H1 (cell line): ENCODE results near the gene AFAP1L2. TPM values are rescaled to one million over a fixed set of nuclear protein-coding genes. Genes with fewer than 3 reads are reported as not detected.

Experiments used
- CTCF ChIA-PET: fragments of 300-600 bp; sonication (Branson Sonifier 250); formaldehyde crosslinking; loops from one replicate; lab custom pipeline; 2021; ENCODE audit not compliant: partially characterized antibody; lab: Charles Lee
- POLR2A ChIA-PET: fragments of 300-600 bp; sonication (Branson Sonifier 250); formaldehyde crosslinking; loops from one replicate; lab custom pipeline; 2021; ENCODE audit warnings: inconsistent platforms; ENCODE audit not compliant: partially characterized antibody; lab: Charles Lee
- DNase-seq, 2 experiments: peaks; one replicate each; pipeline versions ENCODE4 v3.0.0 to v3.0.0-alpha.2; 2010 to 2022; ENCODE audit warnings: low spot score in 2 of 2, low read depth in 1 of 2, mixed read lengths in 1 of 2
- FAIRE-seq: peaks from 2 replicates; lab custom pipeline; 2011; peaks lifted over from hg19 to GRCh38; lab: Jason Lieb, UNC
- H2AFZ ChIP-seq: 2 replicates; pipeline ENCODE4 v1.8.1; 2012; ENCODE audit warnings: low read length, inconsistent platforms
- H2AK5ac ChIP-seq: 2 replicates; pipeline ENCODE4 v1.6.1; 2013; ENCODE audit warnings: low read depth, low read length
- H2BK120ac ChIP-seq: replicated peaks from 2 replicates; pipeline ENCODE3; 2013; ENCODE audit warnings: low read depth, low read length, inconsistent platforms
- H2BK12ac ChIP-seq: 2 replicates; pipeline ENCODE4 v1.6.1; 2013; ENCODE audit warnings: low read depth, low read length
- H2BK15ac ChIP-seq: 2 replicates; pipeline ENCODE4 v1.6.1; 2013; ENCODE audit warnings: low read length
- H2BK20ac ChIP-seq: 2 replicates; pipeline ENCODE4 v1.6.1; 2013; ENCODE audit warnings: low read length
- H2BK5ac ChIP-seq: 2 replicates; pipeline ENCODE4 v1.6.1; 2013; ENCODE audit warnings: low read depth, low read length
- H3K14ac ChIP-seq: 2 replicates; pipeline ENCODE4 v1.6.1; 2013; ENCODE audit warnings: inconsistent platforms; ENCODE audit not compliant: insufficient read length
- H3K18ac ChIP-seq: 2 replicates; pipeline ENCODE4 v1.6.1; 2013; ENCODE audit warnings: low read length; ENCODE audit errors: extremely low read depth
- H3K23ac ChIP-seq: 2 replicates; pipeline ENCODE4 v1.6.1; 2013; ENCODE audit warnings: inconsistent platforms; ENCODE audit not compliant: insufficient read length
- H3K23me2 ChIP-seq: 2 replicates; pipeline ENCODE4 v1.6.1; 2013; ENCODE audit warnings: low read depth, low read length
- H3K27ac ChIP-seq: 2 replicates; pipeline ENCODE4 v1.6.1; 2011; ENCODE audit warnings: low read depth, low read length, inconsistent platforms
- H3K27me3 ChIP-seq, 4 experiments: replicated peaks in 1 of 4; 1 replicate in 1 of 4; 2 replicates in 3 of 4; pipeline versions ENCODE4 v1.6.1 to v1.8.1; 2011 to 2013; ENCODE audit warnings: low read length in 3 of 4, mild to moderate bottlenecking in 3 of 4, inconsistent platforms in 2 of 4, mixed read lengths in 2 of 4, moderate library complexity in 1 of 4; ENCODE audit not compliant: control insufficient read depth in 3 of 4, insufficient read depth in 3 of 4; ENCODE audit errors: extremely low read depth in 1 of 4
- H3K36me3 ChIP-seq, 4 experiments: 2 replicates each; pipeline versions ENCODE4 v1.6.1 to v1.8.1; 2011 to 2013; ENCODE audit warnings: mild to moderate bottlenecking in 4 of 4, low read length in 3 of 4, moderate library complexity in 2 of 4, control low read depth in 1 of 4, inconsistent platforms in 1 of 4; ENCODE audit not compliant: insufficient read depth in 4 of 4, control insufficient read depth in 2 of 4
- H3K4ac ChIP-seq: replicated peaks from 2 replicates; pipeline ENCODE3; 2013; ENCODE audit warnings: low read length, low read depth, mixed read lengths, inconsistent platforms; ENCODE audit not compliant: insufficient read length
- H3K4me1 ChIP-seq, 4 experiments: replicated peaks in 1 of 4; 1 replicate in 1 of 4; 2 replicates in 3 of 4; pipeline versions ENCODE4 v1.6.1 to v1.8.1; 2011 to 2013; ENCODE audit warnings: low read length in 3 of 4, inconsistent platforms in 2 of 4, mixed read lengths in 1 of 4; ENCODE audit not compliant: insufficient read depth in 4 of 4, control insufficient read depth in 3 of 4
- H3K4me2 ChIP-seq, 2 experiments: 2 replicates each; pipeline versions ENCODE4 v1.6.1 to v1.8.1; 2011 to 2013; ENCODE audit warnings: low read depth in 2 of 2, low read length in 2 of 2, control low read depth in 1 of 2, inconsistent platforms in 1 of 2, mild to moderate bottlenecking in 1 of 2; ENCODE audit not compliant: insufficient read depth in 1 of 2
- H3K4me3 ChIP-seq, 4 experiments: fragments of 200-600, 300-600 bp in 1 of 4; sonication (generic), shearing (Covaris generic), sonication (Bioruptor Twin) in 1 of 4; 2 replicates each; pipeline versions ENCODE4 v1.5.1 to v1.8.1; 2011 to 2016; ENCODE audit warnings: low read length in 4 of 4, low read depth in 3 of 4, control low read depth in 2 of 4, inconsistent platforms in 2 of 4, mild to moderate bottlenecking in 2 of 4, mixed read lengths in 1 of 4, moderate library complexity in 1 of 4; ENCODE audit not compliant: insufficient read depth in 2 of 4; ENCODE audit errors: extremely low read depth in 1 of 4
- H3K56ac ChIP-seq: replicated peaks from 2 replicates; pipeline ENCODE3; 2013; ENCODE audit warnings: low read depth, mild to moderate bottlenecking, mixed read lengths, low read length, inconsistent platforms; ENCODE audit not compliant: insufficient read length
- H3K79me1 ChIP-seq: 2 replicates; pipeline ENCODE4 v1.6.1; 2013; ENCODE audit warnings: low read depth, low read length, control low read depth
- H3K79me2 ChIP-seq, 2 experiments: 2 replicates each; pipeline versions ENCODE4 v1.6.1 to v1.8.1; 2012 to 2013; ENCODE audit warnings: low read length in 2 of 2, mild to moderate bottlenecking in 2 of 2, inconsistent platforms in 1 of 2; ENCODE audit not compliant: insufficient read depth in 2 of 2, control insufficient read depth in 1 of 2
- H3K9ac ChIP-seq, 4 experiments: replicated peaks in 1 of 4; 1 replicate in 1 of 4; 2 replicates in 3 of 4; pipeline versions ENCODE4 v1.6.1 to v1.8.1; 2011 to 2013; ENCODE audit warnings: low read depth in 3 of 4, low read length in 3 of 4, control low read depth in 2 of 4, mild to moderate bottlenecking in 2 of 4, moderate library complexity in 2 of 4, inconsistent platforms in 1 of 4; ENCODE audit errors: extremely low read depth in 1 of 4
- H3K9me3 ChIP-seq, 2 experiments: 2 replicates each; pipeline versions ENCODE4 v1.6.1 to v1.8.1; 2012 to 2013; ENCODE audit warnings: mild to moderate bottlenecking in 2 of 2, moderate library complexity in 2 of 2, control low read depth in 1 of 2, inconsistent platforms in 1 of 2, low read depth in 1 of 2, low read length in 1 of 2, mixed read lengths in 1 of 2; ENCODE audit not compliant: insufficient read depth in 2 of 2
- H4K20me1 ChIP-seq, 2 experiments: replicated peaks in 1 of 2; 2 replicates each; pipeline versions ENCODE3 to v1.8.1; 2011 to 2013; ENCODE audit warnings: inconsistent platforms in 2 of 2, low read length in 2 of 2, mild to moderate bottlenecking in 1 of 2; ENCODE audit not compliant: insufficient read depth in 2 of 2, control insufficient read depth in 1 of 2
- H4K5ac ChIP-seq: 2 replicates; pipeline ENCODE4 v1.6.1; 2013; ENCODE audit warnings: low read length, low read depth, mixed read lengths, inconsistent platforms; ENCODE audit not compliant: insufficient read length
- H4K8ac ChIP-seq: 2 replicates; pipeline ENCODE4 v1.8.0; 2013; ENCODE audit warnings: mild to moderate bottlenecking, moderate library complexity, low read length, inconsistent platforms; ENCODE audit not compliant: insufficient read depth; ENCODE audit errors: extremely low read depth
- H4K91ac ChIP-seq: replicated peaks from 2 replicates; pipeline ENCODE3; 2013; ENCODE audit warnings: low read length, mixed read lengths, inconsistent platforms; ENCODE audit not compliant: insufficient read length
- CHD1 ChIP-seq: IDR thresholded peaks from 2 replicates; pipeline ENCODE4 v1.6.1; 2012; ENCODE audit warnings: low read depth, low read length, improper control_type of control experiment
- CTCF ChIP-seq, 3 experiments: IDR thresholded peaks; 1 replicate in 2 of 3; 2 replicates in 1 of 3; pipeline versions ENCODE4 v1.5.1 to v1.6.1; 2011; ENCODE audit warnings: low read length in 3 of 3, mild to moderate bottlenecking in 3 of 3, inconsistent platforms in 2 of 3, low read depth in 1 of 3, moderate library complexity in 1 of 3; ENCODE audit not compliant: insufficient read depth in 1 of 3; ENCODE audit errors: control extremely low read depth in 1 of 3
- RAD21 ChIP-seq, 2 experiments: IDR thresholded peaks in 1 of 2; conservative IDR thresholded peaks in 1 of 2; 2 replicates each; pipeline ENCODE4 v1.6.1; 2011; ENCODE audit warnings: low read depth in 2 of 2, low read length in 2 of 2, improper control_type of control experiment in 1 of 2, inconsistent platforms in 1 of 2, mild to moderate bottlenecking in 1 of 2, moderate library complexity in 1 of 2
- TAF7 ChIP-seq: optimal IDR thresholded peaks from 2 replicates; pipeline ENCODE3; 2011; ENCODE audit warnings: low read depth, mild to moderate bottlenecking, inconsistent platforms, low read length, moderate library complexity, borderline replicate concordance
- WGBS, 2 experiments: shearing (Covaris generic) in 1 of 2; methylation state at CpG; one replicate each; pipeline versions ENCODE4 v1.1.6 to v1.1.7; 2013 to 2015; ENCODE audit warnings: low lambda C conversion rate in 2 of 2, mixed read lengths in 2 of 2, inconsistent platforms in 1 of 2, low coverage in 1 of 2, missing lambda C conversion rate in 1 of 2; ENCODE audit not compliant: insufficient replicate concordance in 2 of 2, insufficient coverage in 1 of 2, insufficient read length in 1 of 2; ENCODE audit errors: extremely low coverage in 1 of 2, missing lambda C conversion rate in 1 of 2; 5-methylcytosine and 5-hydroxymethylcytosine counted together
- polyA plus RNA-seq, 7 experiments: library from polyadenylated mRNA; depleted of rRNA in 3 of 7; stranded (reverse) in 5 of 7; unstranded in 2 of 7; fragments of >200 nt in 5 of 7; fragments of 200-250 nt in 2 of 7; gene quantifications; 1 replicate in 5 of 7; 2 replicates in 1 of 7; 4 replicates in 1 of 7; pipeline versions ENCODE4 v1.2.1 to v1.2.3, GENCODE V29; 2011 to 2013; ENCODE audit warnings: missing spikeins in 2 of 7, mixed read lengths in 2 of 7
- total RNA-seq: library from RNA; stranded (reverse); fragmentation: NEBNext Ultra II Directional; extraction: Animal tissue kit (Norgen Biotek cat#: 25700); gene quantifications from 2 replicates; pipeline ENCODE4 v1.2.1, GENCODE V29; 2021

Gene AFAP1L2
- total and polyA plus RNA-seq, 2 of the 8 experiments (the other 6 are each of a cell fraction or from before 2014, with no cell fraction given), result 3.9 to 6.4 TPM

GRCh38 chr10:114301177-114301576, 103.1 kb downstream of the AFAP1L2 start:
- H3K36me3 ChIP-seq, result peaks cover 0 to 11% (median 2%) of the 10 kb centered on the region in 4 experiments; a peak in 4 of 8 replicates
- no peak overlapping the region for H3K9ac ChIP-seq
- H4K20me1 ChIP-seq, result no peaks in the 10 kb centered on the region
- no peak overlapping the region for H2BK120ac ChIP-seq
- no peaks in the 10 kb centered on the region for H3K27me3 ChIP-seq
- H3K14ac ChIP-seq, result no peak overlapping the region
- H3K79me2 ChIP-seq, result no peaks in the 10 kb centered on the region
- H2BK5ac ChIP-seq, result no peak overlapping the region
- no peak overlapping the region for H3K4me2 ChIP-seq
- no peak overlapping the region for H3K27ac ChIP-seq
- H3K4ac ChIP-seq, result no peak overlapping the region
- H3K9me3 ChIP-seq, result peaks cover under 1% of the 10 kb centered on the region in 2 experiments; a peak in 2 of 4 replicates
- DNase-seq, result no peak
- WGBS, 2 experiments, result 91% methylated on average over 9 of the region's 9 CpGs; no CpG with 5 or more reads in 1 of the 2 experiments
- no peak overlapping the region for H4K5ac ChIP-seq
- no peak overlapping the region for H2BK15ac ChIP-seq
- H3K23me2 ChIP-seq, result peaks cover 4% of the 10 kb centered on the region; the same call in 1 of the 2 replicates
- no peak overlapping the region for H2AK5ac ChIP-seq
- no peak overlapping the region for H3K23ac ChIP-seq
- peaks cover 0 to 8% (median 2%) of the 10 kb centered on the region in 4 experiments; a peak in 4 of 7 replicates for H3K4me1 ChIP-seq
- no peak overlapping the region for H3K56ac ChIP-seq
- ChIA-PET CTCF (interaction anchor here (0.7 to 8.8 kb wide), 15 partner anchors 11 to 217 kb away, joined by 3 to 269 read pairs (median 3); no protein-coding TSS in a partner anchor), POLR2A (interaction anchor here (0.7 kb wide), 1 partner anchor 84 kb away, joined by 3 read pairs; no protein-coding TSS in a partner anchor)
- no peak overlapping the region for H4K8ac ChIP-seq
- FAIRE-seq, result no peak
- H3K4me3 ChIP-seq, result no peak overlapping the region
- H3K18ac ChIP-seq, result no peak overlapping the region
- H2AFZ ChIP-seq, result no peak overlapping the region
- no peak overlapping the region for H2BK20ac ChIP-seq
- no peaks in the 10 kb centered on the region for H3K79me1 ChIP-seq
- no peak overlapping the region for H4K91ac ChIP-seq
- H2BK12ac ChIP-seq, result no peak overlapping the region
- no peak for TF ChIP-seq CHD1
- peak; percentile 10 to 50; a peak in 2 of 4 replicates for TF ChIP-seq RAD21 (IDR thresholded peaks at IDR 0.05 in 1 of 2, conservative IDR thresholded peaks at IDR 0.05 in 1 of 2; ENCODE audit: low read depth in 2 of 2, low read length in 2 of 2)
- peak in 2 of 3 experiments; percentile 25 to 37; a peak in 2 of 4 replicates for TF ChIP-seq CTCF (IDR thresholded peaks at IDR 0.05; ENCODE audit: control extremely low read depth in 1 of 3, insufficient read depth in 1 of 3, low read depth in 1 of 3, low read length in 3 of 3)
- TF ChIP-seq TAF7, result no peak
